Ishikawa (cell line): ENCODE data around the gene P3H2.

Experiments used
- CREB1 ChIP-seq: IDR thresholded peaks from 2 replicates; pipeline ENCODE4 v1.6.1; 2012; ENCODE audit warnings: low read depth
- EGR1 ChIP-seq: IDR thresholded peaks from 2 replicates; pipeline ENCODE4 v1.6.1; 2012
- EP300 ChIP-seq: IDR thresholded peaks from 2 replicates; pipeline ENCODE4 v1.6.1; 2012; ENCODE audit warnings: borderline replicate concordance
- RAD21 ChIP-seq: IDR thresholded peaks from 2 replicates; pipeline ENCODE4 v1.6.1; 2012; ENCODE audit warnings: low read depth
- TEAD4 ChIP-seq: IDR thresholded peaks from 2 replicates; pipeline ENCODE4 v1.6.1; 2012
- YY1 ChIP-seq: IDR thresholded peaks from 2 replicates; pipeline ENCODE4 v1.6.1; 2012; ENCODE audit warnings: low read depth
- ZBTB7A ChIP-seq: IDR thresholded peaks from 2 replicates; pipeline ENCODE4 v1.6.1; 2012; ENCODE audit warnings: low read depth
- TF ChIP-seq, protein P1 (sequence below): IDR thresholded peaks from 2 replicates; pipeline ENCODE4 v1.6.1; 2012

DNA sequence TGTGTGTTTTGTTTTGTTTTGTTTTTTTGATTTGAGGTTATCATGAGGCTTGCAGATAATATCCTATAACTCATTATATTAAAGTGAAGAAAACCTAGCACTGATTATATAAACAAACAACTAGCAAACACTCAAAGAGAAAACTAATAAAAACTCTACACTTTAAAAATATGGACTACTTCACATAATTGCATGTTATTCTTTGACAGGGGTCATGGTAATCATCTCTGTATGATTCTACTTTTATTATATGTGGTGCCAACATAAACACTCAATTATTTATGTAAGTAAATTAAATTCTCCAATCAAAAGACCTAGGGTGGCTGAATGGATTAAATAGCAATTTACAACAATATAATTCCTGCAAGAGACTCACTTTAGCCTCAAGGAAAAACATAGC, 44.6 kb upstream of the P3H2 start:
- TF ChIP-seq YY1 (no peak), EGR1 (no peak), EP300 (no peak), CREB1 (no peak), TEAD4 (no peak), ZBTB7A (no peak), RAD21 (no peak)
- TF ChIP-seq, protein P1, sequence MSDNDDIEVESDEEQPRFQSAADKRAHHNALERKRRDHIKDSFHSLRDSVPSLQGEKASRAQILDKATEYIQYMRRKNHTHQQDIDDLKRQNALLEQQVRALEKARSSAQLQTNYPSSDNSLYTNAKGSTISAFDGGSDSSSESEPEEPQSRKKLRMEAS = no peak
